GM23248 (cell line): Measurements from ENCODE around the gene TRPM3. TPM values are rescaled to one million over a fixed set of nuclear protein-coding genes. Genes with fewer than 3 reads are reported as not detected.

Experiments used
- DNase-seq: peaks from one replicate; pipeline ENCODE4 v3.0.0-alpha.2; 2015
- H2AFZ ChIP-seq: fragments of 200-600 bp; sonication (generic); 2 replicates; pipeline ENCODE4 v1.6.1; 2016; ENCODE audit warnings: antibody characterized with exemption
- H3F3A ChIP-seq: fragments of 200-600 bp; sonication (generic); 2 replicates; pipeline ENCODE4 v1.6.1; 2016; ENCODE audit warnings: mild to moderate bottlenecking, antibody characterized with exemption, mixed run types; ENCODE audit not compliant: insufficient read depth
- H3K27ac ChIP-seq: fragments of 200-600 bp; sonication (generic); 2 replicates; pipeline ENCODE4 v1.5.1; 2016; ENCODE audit warnings: mild to moderate bottlenecking
- H3K27me3 ChIP-seq: fragments of 200-600 bp; sonication (generic); replicated peaks from 2 replicates; pipeline ENCODE4 v1.6.1; 2016; ENCODE audit warnings: mild to moderate bottlenecking; ENCODE audit not compliant: insufficient read depth
- H3K36me3 ChIP-seq: fragments of 200-600 bp; sonication (generic); 2 replicates; pipeline ENCODE4 v1.6.1; 2016; ENCODE audit warnings: low read depth, mild to moderate bottlenecking
- H3K4me1 ChIP-seq: fragments of 200-600 bp; sonication (generic); 2 replicates; pipeline ENCODE4 v1.6.1; 2016; ENCODE audit warnings: mild to moderate bottlenecking; ENCODE audit not compliant: insufficient read depth
- H3K4me2 ChIP-seq: fragments of 200-600 bp; sonication (generic); one replicate; pipeline ENCODE4 v1.6.1; 2016; ENCODE audit warnings: mild to moderate bottlenecking; ENCODE audit not compliant: unreplicated experiment
- H3K4me3 ChIP-seq: fragments of 200-600 bp; sonication (generic); 2 replicates; pipeline ENCODE4 v1.5.1; 2016; ENCODE audit warnings: mild to moderate bottlenecking
- H3K79me2 ChIP-seq: fragments of 200-600 bp; sonication (generic); 2 replicates; pipeline ENCODE4 v1.6.1; 2016; ENCODE audit warnings: mild to moderate bottlenecking; ENCODE audit not compliant: insufficient read depth
- H3K9ac ChIP-seq: fragments of 200-600 bp; sonication (generic); 2 replicates; pipeline ENCODE4 v1.6.1; 2016; ENCODE audit warnings: mild to moderate bottlenecking
- H3K9me2 ChIP-seq: fragments of 200-600 bp; sonication (generic); 2 replicates; pipeline ENCODE4 v1.6.1; 2016; ENCODE audit warnings: mixed run types, mild to moderate bottlenecking, moderate library complexity; ENCODE audit not compliant: insufficient read depth
- H3K9me3 ChIP-seq: fragments of 200-600 bp; sonication (generic); one replicate; pipeline ENCODE4 v1.6.1; 2017; ENCODE audit warnings: low read depth
- H4K20me1 ChIP-seq: fragments of 200-600 bp; sonication (generic); 2 replicates; pipeline ENCODE4 v1.6.0; 2016; ENCODE audit not compliant: insufficient read depth
- EZH2 ChIP-seq: fragments of 200-600 bp; sonication (generic); IDR thresholded peaks from 2 replicates; pipeline ENCODE4 v1.6.1; 2018; ENCODE audit warnings: antibody characterized with exemption, mild to moderate bottlenecking; ENCODE audit not compliant: insufficient read depth, poor library complexity, severe bottlenecking
- EZH2phosphoT487 ChIP-seq: fragments of 200-600 bp; sonication (generic); IDR thresholded peaks from 2 replicates; pipeline ENCODE4 v1.6.1; 2018; ENCODE audit warnings: antibody characterized with exemption, moderate library complexity, mild to moderate bottlenecking, low read depth; ENCODE audit not compliant: insufficient read depth
- WGBS, 2 experiments: methylation state at CpG; one replicate each; pipeline ENCODE4 v1.1.6; 2015 to 2017; ENCODE audit warnings: low lambda C conversion rate in 2 of 2, low coverage in 1 of 2; ENCODE audit errors: missing lambda C conversion rate in 2 of 2; 5-methylcytosine and 5-hydroxymethylcytosine counted together
- in situ Hi-C: fragments of 300-500 bp; cut with MboI; formaldehyde crosslinking; loops from 2 replicates; pipeline ENCODE4 v1.15.0; 2020
- polyA plus RNA-seq: library from polyadenylated mRNA; unstranded; fragments of >200 nt; fragmentation: Nextera tagmentation; extraction: Ambion mirVana; gene quantifications from 2 replicates; pipeline ENCODE4 v1.2.1, GENCODE V29; 2016
- total RNA-seq: library from RNA; depleted of rRNA; stranded (reverse); fragments of >200 nt; shearing (Covaris generic); gene quantifications from 2 replicates; pipeline ENCODE4 v1.2.3, GENCODE V29; 2014

Gene TRPM3
- total and polyA plus RNA-seq, 2 experiments from 2014 or later, result not detected

DNA sequence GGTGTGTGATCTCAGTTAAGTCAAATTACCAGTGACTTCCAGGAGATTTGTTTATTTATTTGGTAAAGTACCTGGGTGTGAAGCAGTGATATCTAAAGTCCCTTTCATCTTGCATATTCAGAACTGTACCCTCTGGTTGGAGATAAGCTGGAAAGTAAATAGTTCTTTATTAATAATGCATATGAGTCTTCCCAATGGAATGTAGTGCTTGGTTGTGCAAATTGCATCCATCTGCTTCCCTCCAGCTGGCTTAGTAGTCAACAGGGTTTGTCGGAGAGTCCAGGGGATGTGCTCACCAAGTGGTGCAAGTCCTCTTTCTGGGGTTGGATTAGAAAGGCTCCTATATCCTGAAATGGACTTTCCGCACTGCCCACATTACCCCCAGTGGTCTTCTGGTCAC lies 42.0 kb downstream of the TRPM3 start:
- in situ Hi-C loops, result no loop called here
- TF ChIP-seq EZH2phosphoT487 (no peak), EZH2 (no peak)
- Histone ChIP-seq H3K4me3 (no peak overlapping the region), H3K27ac (no peak overlapping the region), H3K27me3 (peaks cover 3% of the 10 kb centered on the region), H2AFZ (no peak overlapping the region), H4K20me1 (no peaks in the 10 kb centered on the region), H3F3A (no peaks in the 10 kb centered on the region), H3K79me2 (no peaks in the 10 kb centered on the region), H3K9ac (no peak overlapping the region), H3K4me2 (no peak overlapping the region), H3K9me3 (no peaks in the 10 kb centered on the region), H3K36me3 (no peaks in the 10 kb centered on the region), H3K9me2 (no peaks in the 10 kb centered on the region), H3K4me1 (no peaks in the 10 kb centered on the region)
- WGBS, 2 experiments, result 40 to 47% methylated on average over 2 of the region's 2 CpGs
- DNase-seq, result peak; percentile 50

DNA sequence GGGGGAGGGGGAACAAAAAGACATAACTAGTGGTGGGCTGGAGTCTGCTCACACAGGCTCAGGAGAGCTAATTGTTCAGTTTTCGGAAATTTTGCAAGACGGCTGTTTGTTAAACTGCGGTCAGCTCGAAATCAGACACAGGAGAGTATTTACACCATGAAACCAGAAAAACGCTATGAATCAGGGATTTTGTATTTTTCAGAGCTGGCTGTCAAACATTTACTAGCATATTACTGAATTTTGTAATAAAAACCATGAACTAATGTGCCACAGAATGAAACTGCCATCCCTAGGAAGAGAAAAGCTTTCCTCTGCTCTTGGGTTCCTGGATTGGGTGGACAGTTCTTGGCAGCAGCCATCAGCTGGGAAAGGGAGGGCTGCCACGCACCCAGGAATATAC lies 45.3 kb downstream of the TRPM3 start:
- Histone ChIP-seq H3K9ac (no peak overlapping the region), H3K36me3 (no peaks in the 10 kb centered on the region), H2AFZ (no peak overlapping the region), H3K27me3 (peaks cover 10% of the 10 kb centered on the region), H3K9me2 (no peaks in the 10 kb centered on the region), H3K9me3 (no peaks in the 10 kb centered on the region), H3K4me3 (no peak overlapping the region), H3K4me1 (no peaks in the 10 kb centered on the region), H3K27ac (no peak overlapping the region), H4K20me1 (no peaks in the 10 kb centered on the region), H3F3A (no peaks in the 10 kb centered on the region), H3K4me2 (no peak overlapping the region), H3K79me2 (no peaks in the 10 kb centered on the region)
- TF ChIP-seq EZH2, result no peak
- no peak for TF ChIP-seq EZH2phosphoT487
- WGBS, 2 experiments, result 55 to 63% methylated on average over 6 of the region's 6 CpGs
- no peak for DNase-seq
- in situ Hi-C loops, result no loop called here

DNA sequence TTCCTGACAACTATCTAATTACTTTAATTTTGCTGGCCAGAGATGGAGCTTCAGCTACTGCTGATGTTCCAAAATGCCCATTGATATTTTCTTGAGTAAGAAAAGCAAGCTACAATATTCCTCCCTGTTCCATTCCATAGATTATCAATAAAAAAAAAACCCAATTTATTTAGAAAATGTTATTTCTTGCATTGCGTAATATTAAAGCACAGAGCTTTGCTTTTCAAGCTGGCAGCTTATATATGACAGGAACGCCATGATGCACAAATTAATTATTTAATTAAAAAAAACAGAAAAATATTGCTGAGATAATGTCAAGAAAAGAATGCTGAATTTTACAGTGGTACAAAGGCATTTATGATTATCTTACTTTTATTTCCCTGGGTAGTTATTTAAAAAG lies 47.9 kb downstream of the TRPM3 start:
- DNase-seq, result no peak
- no peaks in the 10 kb centered on the region for H3K79me2 ChIP-seq
- no peaks in the 10 kb centered on the region for H3F3A ChIP-seq
- TF ChIP-seq EZH2, result no peak
- no peak for TF ChIP-seq EZH2phosphoT487
- no peak overlapping the region for H3K4me2 ChIP-seq
- no peaks in the 10 kb centered on the region for H3K4me1 ChIP-seq
- peaks cover 14% of the 10 kb centered on the region for H3K27me3 ChIP-seq
- H3K9me2 ChIP-seq, result no peaks in the 10 kb centered on the region
- no peaks in the 10 kb centered on the region for H4K20me1 ChIP-seq
- 51 to 66% methylated on average over 2 of the region's 2 CpGs for WGBS, 2 experiments
- H2AFZ ChIP-seq, result no peak overlapping the region
- no peak overlapping the region for H3K4me3 ChIP-seq
- H3K9ac ChIP-seq, result no peak overlapping the region
- H3K9me3 ChIP-seq, result no peaks in the 10 kb centered on the region
- no peaks in the 10 kb centered on the region for H3K36me3 ChIP-seq
- in situ Hi-C loops, result no loop called here
- H3K27ac ChIP-seq, result no peak overlapping the region

GRCh38 chr9:71072587-71072986 lies 48.8 kb downstream of the TRPM3 start:
- Histone ChIP-seq H3K4me1 (no peaks in the 10 kb centered on the region), H3F3A (no peaks in the 10 kb centered on the region), H3K4me2 (no peak overlapping the region), H3K9ac (no peak overlapping the region), H3K79me2 (no peaks in the 10 kb centered on the region), H3K36me3 (no peaks in the 10 kb centered on the region), H3K27me3 (peaks cover 14% of the 10 kb centered on the region), H4K20me1 (no peaks in the 10 kb centered on the region), H2AFZ (no peak overlapping the region), H3K27ac (no peak overlapping the region), H3K4me3 (no peak overlapping the region), H3K9me3 (no peaks in the 10 kb centered on the region), H3K9me2 (no peaks in the 10 kb centered on the region)
- 24 to 32% methylated on average over 5 of the region's 5 CpGs for WGBS, 2 experiments
- no peak for TF ChIP-seq EZH2
- no peak for TF ChIP-seq EZH2phosphoT487
- in situ Hi-C loops, result no loop called here
- no peak for DNase-seq

GRCh38 chr9:71071633-71072032 lies 49.8 kb downstream of the TRPM3 start:
- no peaks in the 10 kb centered on the region for H3K4me1 ChIP-seq
- TF ChIP-seq EZH2 (no peak), EZH2phosphoT487 (no peak)
- H3K9me2 ChIP-seq, result no peaks in the 10 kb centered on the region
- H3K27ac ChIP-seq, result no peak overlapping the region
- no peak overlapping the region for H3K4me3 ChIP-seq
- H2AFZ ChIP-seq, result no peak overlapping the region
- H3K27me3 ChIP-seq, result peaks cover 14% of the 10 kb centered on the region
- no peaks in the 10 kb centered on the region for H3K9me3 ChIP-seq
- no peaks in the 10 kb centered on the region for H3F3A ChIP-seq
- no peaks in the 10 kb centered on the region for H4K20me1 ChIP-seq
- no peak overlapping the region for H3K4me2 ChIP-seq
- WGBS, 2 experiments, result 65 to 78% methylated on average over 1 of the region's 1 CpG
- H3K36me3 ChIP-seq, result no peaks in the 10 kb centered on the region
- no peak overlapping the region for H3K9ac ChIP-seq
- no peaks in the 10 kb centered on the region for H3K79me2 ChIP-seq
- DNase-seq, result no peak
- in situ Hi-C loops, result no loop called here
